Transverse colon (tissue), 4 donors: ENCODE results near the gene FAM83G. TPM values are rescaled to one million over a fixed set of nuclear protein-coding genes. Genes with fewer than 3 reads are reported as not detected.
A peak's percentile ranks its signal among the peaks of the same experiment; 100 is the strongest.

Source experiments
- DNase-seq: peaks from one replicate; pipeline ENCODE4 v3.0.0-alpha.2; 2019
- H3K27ac ChIP-seq, 4 donors: fragments of 200-600 bp; sonication (generic); 2 replicates each; pipeline ENCODE4 v1.5.1; 2016 to 2018; ENCODE audit warnings: inconsistent platforms in 4 of 4
- H3K27me3 ChIP-seq: fragments of 200-600 bp; sonication (generic); 2 replicates; pipeline ENCODE4 v1.5.1; 2017; ENCODE audit warnings: inconsistent platforms
- H3K36me3 ChIP-seq, 4 donors: fragments of 200-600 bp; sonication (generic); 2 replicates each; pipeline ENCODE4 v1.5.1; 2017 to 2019; ENCODE audit warnings: inconsistent platforms in 4 of 4
- H3K4me1 ChIP-seq, 4 donors: fragments of 200-600 bp; sonication (generic); 2 replicates each; pipeline ENCODE4 v1.5.1; 2017 to 2020; ENCODE audit warnings: inconsistent platforms in 4 of 4
- H3K4me3 ChIP-seq, 4 donors: fragments of 200-600 bp; sonication (generic); 1 replicate in 1 of 4; 2 replicates in 3 of 4; pipeline versions ENCODE4 v1.5.1 to v1.6.1; 2017 to 2019; ENCODE audit warnings: inconsistent platforms in 4 of 4
- H3K9me3 ChIP-seq, 2 donors: fragments of 200-600 bp; sonication (generic); 2 replicates each; pipeline ENCODE4 v1.5.1; 2017 to 2019; ENCODE audit warnings: inconsistent platforms in 2 of 2
- EP300 ChIP-seq: sonication (generic); formaldehyde crosslinking; IDR thresholded peaks from one replicate; pipeline ENCODE4 v1.6.1; 2017; ENCODE audit warnings: antibody characterized with exemption, low read depth
- POLR2A ChIP-seq: fragments of 450-650 bp; IDR thresholded peaks from one replicate; pipeline ENCODE4 v1.6.1; 2016; ENCODE audit warnings: antibody characterized with exemption, mild to moderate bottlenecking, moderate library complexity
- POLR2AphosphoS5 ChIP-seq, 3 donors: sonication (generic); formaldehyde crosslinking; IDR thresholded peaks; one replicate each; pipeline ENCODE4 v1.6.1; 2016; ENCODE audit warnings: antibody characterized with exemption in 3 of 3
- WGBS, 2 donors: methylation state at CpG; one replicate each; pipeline ENCODE4 v1.1.5; 2018; ENCODE audit warnings: low coverage in 1 of 2; 5-methylcytosine and 5-hydroxymethylcytosine counted together
- in situ Hi-C, 4 donors: fragments of 200-750 bp; cut with MboI; loops; one replicate each; pipeline versions ENCODE4 v1.15.0 to v1.15.1; 2017; ENCODE audit warnings: low sequenced_read_pairs in 3 of 4, low pct_ligation_motif_present in 1 of 4, low pct_unique_long_range_greater_than_20kb in 1 of 4
- intact Hi-C: fragments of 100-400 bp; cut with DNase I; formaldehyde crosslinking; loops from one replicate; pipeline ENCODE4 v1.15.1; 2023; ENCODE audit warnings: low total_unique reads
- total RNA-seq, 4 donors: library from RNA; depleted of rRNA; stranded (reverse); fragments of >200 nt; gene quantifications; one replicate each; pipeline ENCODE4 v1.1.0, GENCODE V29; 2016
- TF ChIP-seq, protein P1 (sequence below), 5 experiments: fragments of 200-600 bp in 3 of 5; fragments of 450-650 bp in 2 of 5; sonication (generic) in 3 of 5; IDR thresholded peaks; 1 replicate in 2 of 5; 2 replicates in 3 of 5; pipeline ENCODE4 v1.5.1; 2016 to 2017; ENCODE audit warnings: antibody characterized with exemption in 5 of 5, inconsistent platforms in 3 of 5, mild to moderate bottlenecking in 2 of 5, moderate library complexity in 1 of 5

FAM83G gene
- total RNA-seq, 4 donors from 2014 or later = 33.6 to 75.6 (median 39.4) TPM

DNA sequence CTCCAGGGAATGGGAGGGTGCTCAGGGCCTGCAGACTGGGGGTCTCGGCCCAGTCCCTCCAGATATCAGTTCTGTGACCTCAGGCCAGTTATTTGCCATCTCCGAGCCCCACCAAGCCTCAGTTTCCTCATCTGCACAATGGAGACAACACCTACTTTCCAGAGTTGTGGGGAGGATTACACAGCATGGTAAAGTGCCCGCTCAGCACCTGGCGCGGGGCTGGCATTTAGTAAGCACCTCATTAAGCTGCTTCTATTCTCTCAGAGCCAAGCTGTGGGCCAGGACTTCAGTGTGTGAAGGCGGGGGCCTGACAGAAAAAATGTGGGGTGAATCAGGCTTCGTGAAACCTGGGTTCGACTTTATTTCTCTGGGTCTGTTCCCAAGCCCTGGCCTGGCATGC is 5.2 kb downstream of the FAM83G start:
- intact Hi-C loops (no loop called here), in situ Hi-C loops (no loop called here)
- no peak for DNase-seq
- TF ChIP-seq, protein P1, sequence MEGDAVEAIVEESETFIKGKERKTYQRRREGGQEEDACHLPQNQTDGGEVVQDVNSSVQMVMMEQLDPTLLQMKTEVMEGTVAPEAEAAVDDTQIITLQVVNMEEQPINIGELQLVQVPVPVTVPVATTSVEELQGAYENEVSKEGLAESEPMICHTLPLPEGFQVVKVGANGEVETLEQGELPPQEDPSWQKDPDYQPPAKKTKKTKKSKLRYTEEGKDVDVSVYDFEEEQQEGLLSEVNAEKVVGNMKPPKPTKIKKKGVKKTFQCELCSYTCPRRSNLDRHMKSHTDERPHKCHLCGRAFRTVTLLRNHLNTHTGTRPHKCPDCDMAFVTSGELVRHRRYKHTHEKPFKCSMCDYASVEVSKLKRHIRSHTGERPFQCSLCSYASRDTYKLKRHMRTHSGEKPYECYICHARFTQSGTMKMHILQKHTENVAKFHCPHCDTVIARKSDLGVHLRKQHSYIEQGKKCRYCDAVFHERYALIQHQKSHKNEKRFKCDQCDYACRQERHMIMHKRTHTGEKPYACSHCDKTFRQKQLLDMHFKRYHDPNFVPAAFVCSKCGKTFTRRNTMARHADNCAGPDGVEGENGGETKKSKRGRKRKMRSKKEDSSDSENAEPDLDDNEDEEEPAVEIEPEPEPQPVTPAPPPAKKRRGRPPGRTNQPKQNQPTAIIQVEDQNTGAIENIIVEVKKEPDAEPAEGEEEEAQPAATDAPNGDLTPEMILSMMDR (IDR thresholded peaks at IDR 0.05) = no peak
- TF ChIP-seq POLR2A (no peak), EP300 (no peak)
- Histone ChIP-seq H3K9me3 (peaks cover 0 to 7% of the 10 kb centered on the region in 2 donors), H3K4me1 (peaks cover 6 to 56% (median 32%) of the 10 kb centered on the region in 4 donors), H3K27me3 (no peaks in the 10 kb centered on the region), H3K4me3 (no peak overlapping the region), H3K36me3 (no peaks in the 10 kb centered on the region), H3K27ac (no peak overlapping the region)
- 95% methylated on average over 8 of the region's 8 CpGs; no CpG with 5 or more reads in 1 of the 2 donors for WGBS, 2 donors

DNA sequence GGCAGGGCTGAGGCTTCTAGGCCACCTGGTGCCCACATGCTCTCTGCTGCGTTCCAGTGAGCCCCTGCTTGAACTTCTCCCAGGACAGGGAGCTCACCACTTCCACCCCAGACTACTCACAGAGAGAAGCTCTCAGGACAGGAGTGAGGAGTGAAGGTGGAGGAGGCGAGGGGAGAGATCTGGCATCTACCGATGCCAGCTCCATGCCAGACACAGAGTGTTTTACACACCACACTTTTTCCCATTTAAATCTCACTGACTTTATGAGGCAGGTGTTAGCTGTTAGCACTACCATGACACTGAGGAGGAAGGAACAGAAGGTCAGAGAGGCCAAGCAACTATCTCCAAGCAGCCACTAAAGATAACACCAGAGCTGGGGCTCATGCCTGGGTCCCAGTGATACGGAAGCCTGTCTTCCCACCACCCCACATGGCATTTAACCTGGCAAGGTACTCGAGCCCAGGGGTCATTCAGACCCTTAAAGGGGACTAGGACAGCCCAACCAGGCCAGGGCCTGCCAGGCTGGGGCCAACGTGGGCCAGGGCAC is 6.8 kb downstream of the FAM83G start:
- no peaks in the 10 kb centered on the region for H3K36me3 ChIP-seq
- 44% methylated on average over 6 of the region's 6 CpGs; no CpG with 5 or more reads in 1 of the 2 donors for WGBS, 2 donors
- no peak for DNase-seq

DNA sequence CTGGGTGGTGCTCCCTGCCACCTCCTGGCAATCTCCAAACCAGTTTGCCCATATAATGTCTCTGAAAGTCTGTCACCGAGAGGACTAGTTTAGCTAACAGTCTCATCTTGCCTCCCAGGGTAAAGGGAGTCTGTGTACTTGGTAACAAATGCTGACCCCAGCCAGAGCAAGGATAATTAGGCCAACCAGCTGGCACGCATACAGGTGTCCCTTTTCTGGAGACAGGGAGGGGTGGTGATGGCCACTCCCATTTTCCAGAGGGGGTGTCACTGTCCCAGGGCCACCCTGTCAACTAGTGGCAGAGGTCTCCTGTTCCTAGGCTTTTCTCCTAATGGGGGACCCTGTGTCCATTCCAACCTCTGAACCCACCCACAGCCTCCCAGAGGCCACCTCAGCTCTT is 8.1 kb downstream of the FAM83G start:
- Histone ChIP-seq H3K36me3 (no peaks in the 10 kb centered on the region), H3K9me3 (peaks cover 0 to 7% of the 10 kb centered on the region in 2 donors), H3K4me1 (peaks cover 2 to 42% (median 19%) of the 10 kb centered on the region in 4 donors), H3K27ac (no peak overlapping the region), H3K27me3 (no peaks in the 10 kb centered on the region), H3K4me3 (no peak overlapping the region)
- in situ Hi-C loops = no loop called here
- DNase-seq = no peak
- WGBS, 2 donors = 95% methylated on average over 2 of the region's 2 CpGs; no CpG with 5 or more reads in 1 of the 2 donors
- intact Hi-C loops = no loop called here
- TF ChIP-seq POLR2A (no peak), EP300 (no peak), POLR2AphosphoS5 (IDR thresholded peaks at IDR 0.05) (no peak)
- TF ChIP-seq, protein P1 (IDR thresholded peaks at IDR 0.05) = no peak

More for the DNA sequence above, 6.8 kb downstream of the FAM83G start:
- TF ChIP-seq, protein P1 (IDR thresholded peaks at IDR 0.05) = no peak
- TF ChIP-seq EP300 (no peak), POLR2A (no peak), POLR2AphosphoS5 (IDR thresholded peaks at IDR 0.05) (no peak)
- peaks cover 0 to 7% of the 10 kb centered on the region in 2 donors for H3K9me3 ChIP-seq
- intact Hi-C loops = no loop called here
- H3K27ac ChIP-seq = peak overlapping the region in 2 of 4 donors; percentile 36 to 54
- in situ Hi-C loops = no loop called here
- H3K4me1 ChIP-seq = peaks cover 3 to 55% (median 30%) of the 10 kb centered on the region in 4 donors
- H3K4me3 ChIP-seq = no peak overlapping the region
- no peaks in the 10 kb centered on the region for H3K27me3 ChIP-seq

DNA sequence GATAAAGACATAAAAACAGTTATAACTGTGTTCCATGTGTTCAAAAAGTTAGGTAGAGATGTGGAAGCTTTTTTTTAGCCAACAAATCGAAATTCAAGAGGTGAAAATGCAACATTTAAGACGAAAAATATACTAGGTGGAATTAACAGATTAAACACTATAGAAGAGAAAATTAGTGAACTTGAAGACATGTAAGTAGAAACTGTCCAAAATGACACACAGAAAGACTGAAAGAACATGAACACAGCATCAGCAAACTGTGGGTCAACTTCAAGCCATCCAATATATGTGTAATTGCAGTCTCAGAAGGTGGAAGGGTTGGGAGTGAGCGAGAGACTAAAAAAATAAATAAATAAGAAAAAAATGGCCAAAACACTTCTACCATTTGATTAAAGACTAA is 9.3 kb downstream of the FAM83G start:
- intact Hi-C loops = no loop called here
- Histone ChIP-seq H3K27ac (no peak overlapping the region), H3K9me3 (peaks cover 0 to 7% of the 10 kb centered on the region in 2 donors), H3K36me3 (no peaks in the 10 kb centered on the region), H3K4me1 (peaks cover 0 to 35% (median 16%) of the 10 kb centered on the region in 4 donors), H3K4me3 (no peak overlapping the region), H3K27me3 (no peaks in the 10 kb centered on the region)
- 91 to 100% methylated on average over 2 to 3 of the region's 3 CpGs for WGBS, 2 donors
- in situ Hi-C loops = no loop called here
- no peak for DNase-seq
- no peak for TF ChIP-seq EP300
- TF ChIP-seq POLR2AphosphoS5 (IDR thresholded peaks at IDR 0.05) = no peak
- TF ChIP-seq POLR2A = no peak
- TF ChIP-seq, protein P1 (IDR thresholded peaks at IDR 0.05) = no peak
